ENCODE measurements around the gene GNB3. TPM values are rescaled to one million over a fixed set of nuclear protein-coding genes. Genes with fewer than 3 reads are reported as not detected.

Gene GNB3
- total RNA-seq, 4 donors from 2014 or later, result 0.39 to 3.0 (median 2.1) TPM

DNA sequence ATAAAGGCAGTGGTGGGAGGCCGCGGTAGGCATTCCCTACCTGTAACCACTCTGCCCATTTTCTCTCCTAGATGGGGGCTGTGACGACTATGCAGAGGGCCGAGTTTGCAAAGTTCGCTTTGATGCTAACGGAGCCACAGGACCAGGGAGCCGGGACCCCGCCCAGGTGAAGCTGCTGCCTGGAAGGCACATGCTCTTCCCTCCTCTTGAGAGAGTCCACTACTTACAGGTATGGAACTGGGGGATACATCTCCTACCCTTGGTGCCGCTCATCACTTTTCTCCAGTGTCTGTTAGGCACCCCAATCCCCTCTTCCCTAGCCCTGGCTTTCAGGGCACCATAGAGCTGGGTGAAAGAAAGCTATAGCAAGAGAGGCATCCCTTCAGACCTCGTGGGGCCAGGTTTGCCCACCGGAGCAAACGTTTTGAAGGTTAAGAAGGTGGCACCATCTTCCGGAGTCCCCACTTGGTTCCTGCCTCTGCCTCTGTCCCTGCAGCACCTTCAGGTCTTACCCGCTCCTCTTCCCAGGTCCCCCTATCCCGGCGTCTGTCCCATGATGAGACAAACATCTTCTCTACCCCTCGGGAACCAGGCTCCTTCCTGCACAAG, 14.5 kb upstream of the GNB3 start:
- 72 to 73% methylated on average over 17 of the region's 17 CpGs for WGBS, 2 donors
- H3K4me1 ChIP-seq, result peaks cover 8 to 21% of the 10 kb centered on the region in 2 donors
- H3K27ac ChIP-seq, result no peak overlapping the region
- DNase-seq, result no peak
- intact Hi-C loops (cut with DNase I), result no loop called here
- no peaks in the 10 kb centered on the region for H3K36me3 ChIP-seq
- no peak for TF ChIP-seq POLR2A (IDR thresholded peaks at IDR 0.05)
- TF ChIP-seq, protein P1, sequence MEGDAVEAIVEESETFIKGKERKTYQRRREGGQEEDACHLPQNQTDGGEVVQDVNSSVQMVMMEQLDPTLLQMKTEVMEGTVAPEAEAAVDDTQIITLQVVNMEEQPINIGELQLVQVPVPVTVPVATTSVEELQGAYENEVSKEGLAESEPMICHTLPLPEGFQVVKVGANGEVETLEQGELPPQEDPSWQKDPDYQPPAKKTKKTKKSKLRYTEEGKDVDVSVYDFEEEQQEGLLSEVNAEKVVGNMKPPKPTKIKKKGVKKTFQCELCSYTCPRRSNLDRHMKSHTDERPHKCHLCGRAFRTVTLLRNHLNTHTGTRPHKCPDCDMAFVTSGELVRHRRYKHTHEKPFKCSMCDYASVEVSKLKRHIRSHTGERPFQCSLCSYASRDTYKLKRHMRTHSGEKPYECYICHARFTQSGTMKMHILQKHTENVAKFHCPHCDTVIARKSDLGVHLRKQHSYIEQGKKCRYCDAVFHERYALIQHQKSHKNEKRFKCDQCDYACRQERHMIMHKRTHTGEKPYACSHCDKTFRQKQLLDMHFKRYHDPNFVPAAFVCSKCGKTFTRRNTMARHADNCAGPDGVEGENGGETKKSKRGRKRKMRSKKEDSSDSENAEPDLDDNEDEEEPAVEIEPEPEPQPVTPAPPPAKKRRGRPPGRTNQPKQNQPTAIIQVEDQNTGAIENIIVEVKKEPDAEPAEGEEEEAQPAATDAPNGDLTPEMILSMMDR (IDR thresholded peaks at IDR 0.05), result no peak
- no peaks in the 10 kb centered on the region for H3K9me3 ChIP-seq
- no peak overlapping the region for H3K4me3 ChIP-seq (replicated peaks in 1 of 3)
- H3K27me3 ChIP-seq, result no peaks in the 10 kb centered on the region

DNA sequence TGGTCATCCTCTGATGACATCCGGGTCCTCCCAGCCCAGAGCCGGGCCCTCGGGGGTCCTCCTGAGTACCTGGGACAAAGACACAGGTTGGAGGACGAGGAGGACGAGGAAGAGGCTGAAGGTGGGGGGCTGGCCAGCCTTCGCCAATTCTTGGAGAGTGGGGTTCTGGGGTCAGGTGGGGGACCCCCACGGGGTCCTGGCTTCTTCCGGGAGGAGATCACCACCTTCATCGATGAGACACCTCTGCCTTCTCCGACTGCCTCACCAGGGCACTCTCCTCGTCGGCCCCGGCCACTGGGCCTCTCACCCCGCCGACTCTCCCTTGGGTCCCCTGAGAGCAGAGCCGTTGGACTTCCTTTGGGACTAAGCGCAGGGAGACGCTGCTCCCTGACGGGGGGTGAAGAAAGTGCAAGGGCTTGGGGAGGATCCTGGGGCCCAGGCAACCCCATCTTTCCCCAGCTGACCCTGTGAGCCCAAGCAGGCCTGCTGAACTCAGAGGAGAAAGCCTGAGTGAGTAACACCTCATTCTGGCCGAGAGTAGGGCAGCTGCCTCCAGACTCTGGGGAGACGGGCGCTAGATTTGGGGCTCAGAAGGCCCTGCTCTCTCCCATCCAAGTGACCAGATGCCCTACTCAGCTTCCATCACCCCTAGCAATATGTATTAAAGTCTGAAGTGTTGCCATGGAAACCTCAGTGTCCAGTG, 13.8 kb upstream of the GNB3 start:
- TF ChIP-seq POLR2A (IDR thresholded peaks at IDR 0.05), result no peak
- TF ChIP-seq, protein P1 (IDR thresholded peaks at IDR 0.05), result no peak
- Histone ChIP-seq H3K9me3 (no peaks in the 10 kb centered on the region), H3K36me3 (no peaks in the 10 kb centered on the region), H3K4me1 (peaks cover 8 to 14% of the 10 kb centered on the region in 2 donors), H3K27ac (no peak overlapping the region), H3K27me3 (no peaks in the 10 kb centered on the region), H3K4me3 (replicated peaks in 1 of 3) (no peak overlapping the region)
- no peak for DNase-seq
- intact Hi-C loops (cut with DNase I), result no loop called here
- 77 to 80% methylated on average over 17 to 22 of the region's 22 CpGs for WGBS, 2 donors

DNA sequence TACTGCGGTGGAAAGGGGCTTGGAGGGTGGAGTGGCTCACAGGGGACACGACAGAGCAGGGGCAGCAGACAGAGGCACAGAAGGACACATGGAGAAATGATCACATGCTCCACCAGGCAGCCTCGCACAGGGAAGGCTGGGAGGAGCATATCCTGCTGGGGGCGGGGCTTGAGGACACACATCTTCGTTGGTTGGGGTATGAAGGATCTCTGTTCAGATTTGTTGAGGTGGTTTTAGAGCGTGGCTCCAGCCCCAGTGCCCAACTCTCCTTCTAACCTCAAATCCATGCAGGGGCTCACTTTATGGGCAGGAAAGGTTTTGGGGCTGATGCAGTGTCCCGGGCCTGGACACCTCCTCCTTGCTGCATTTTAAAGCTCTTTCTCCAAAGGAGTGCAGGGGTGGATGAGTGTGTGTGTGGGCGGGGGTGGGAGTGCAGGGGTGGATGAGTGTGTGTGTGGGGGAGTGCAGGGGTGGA, 13.3 kb upstream of the GNB3 start:
- H3K4me3 ChIP-seq (replicated peaks in 1 of 3), result no peak overlapping the region
- no peaks in the 10 kb centered on the region for H3K9me3 ChIP-seq
- intact Hi-C loops (cut with DNase I), result no loop called here
- TF ChIP-seq POLR2A (IDR thresholded peaks at IDR 0.05), result no peak
- TF ChIP-seq, protein P1 (IDR thresholded peaks at IDR 0.05), result no peak
- WGBS, 2 donors, result 2 to 12% methylated on average over 6 to 8 of the region's 8 CpGs
- peaks cover 8 to 11% of the 10 kb centered on the region in 2 donors for H3K4me1 ChIP-seq
- H3K27me3 ChIP-seq, result no peaks in the 10 kb centered on the region
- DNase-seq, result peak; percentile 78 to 79
- H3K36me3 ChIP-seq, result no peaks in the 10 kb centered on the region
- H3K27ac ChIP-seq, result no peak overlapping the region

DNA sequence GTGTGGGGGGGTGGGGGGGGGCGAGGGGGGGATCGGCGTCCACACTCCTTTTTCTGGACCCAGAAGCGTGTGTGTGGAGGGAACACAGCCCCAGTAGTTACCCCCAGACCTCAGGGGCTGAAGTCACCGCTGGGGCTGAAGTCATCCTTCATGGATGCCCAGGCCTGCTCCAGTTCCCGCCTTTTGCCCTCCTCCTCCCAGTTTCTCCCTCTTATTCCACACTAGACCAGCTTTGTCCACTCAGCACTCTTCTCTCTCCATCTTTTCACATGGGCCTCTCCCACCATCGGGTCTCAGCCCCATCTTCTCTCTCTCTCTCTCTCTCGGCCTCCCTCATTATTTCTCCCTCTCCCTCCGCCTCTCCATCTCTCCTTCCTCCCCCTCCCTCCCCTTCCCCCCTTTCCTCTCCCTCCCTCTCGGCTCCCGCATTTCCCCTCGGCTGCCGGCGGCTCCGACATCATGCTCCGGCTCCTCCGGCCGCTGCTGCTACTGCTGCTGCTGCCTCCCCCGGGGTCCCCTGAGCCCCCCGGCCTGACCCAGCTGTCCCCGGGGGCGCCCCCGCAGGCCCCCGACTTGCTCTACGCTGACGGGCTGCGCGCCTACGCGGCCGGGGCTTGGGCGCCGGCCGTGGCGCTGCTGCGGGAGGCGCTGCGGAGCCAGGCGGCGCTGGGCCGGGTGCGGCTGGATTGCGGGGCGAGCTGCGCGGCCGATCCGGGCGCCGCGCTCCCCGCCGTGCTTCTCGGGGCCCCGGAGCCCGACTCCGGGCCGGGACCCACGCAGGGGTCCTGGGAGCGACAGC, 12.5 kb upstream of the GNB3 start, which contains the start of gene P3H3:
TSS of gene P3H3 (plus strand) at position 426 of the 799 bp plus-strand sequence. CDS start at position 460, 34 bp downstream.
- Histone ChIP-seq H3K4me1 (peaks cover 8 to 11% of the 10 kb centered on the region in 2 donors), H3K27ac (peak within 1 kb of the TSS; percentile 70 to 80 (median 73)), H3K27me3 (no peaks in the 10 kb centered on the region), H3K4me3 (replicated peaks in 1 of 3) (peak within 1 kb of the TSS; percentile 61 to 93 (median 88)), H3K36me3 (no peaks in the 10 kb centered on the region), H3K9me3 (no peaks in the 10 kb centered on the region)
- TF ChIP-seq, protein P1 (IDR thresholded peaks at IDR 0.05), result peak in 1 of 6 experiments; percentile 18
- TF ChIP-seq POLR2A (IDR thresholded peaks at IDR 0.05), result peak in 1 of 2 donors; percentile 24
- intact Hi-C loops (cut with DNase I), result no loop called here
- 2% methylated on average over 22 to 24 of the region's 60 CpGs for WGBS, 2 donors
- DNase-seq, result peak; percentile 25 to 35

Data from thyroid gland (tissue), 4 donors.